Renal cortex interstitium (tissue), 11 donors: Measurements from ENCODE around the gene SLC9A2. TPM values are rescaled to one million over a fixed set of nuclear protein-coding genes. Genes with fewer than 3 reads are reported as not detected.

Source experiments
- DNase-seq, 11 donors: peaks; one replicate each; pipeline ENCODE4 v3.0.0-alpha.2; 2013; ENCODE audit warnings: low read depth in 9 of 11, low spot score in 4 of 11; ENCODE audit errors: extremely low read depth in 1 of 11
- polyA plus RNA-seq, 3 donors: library from polyadenylated mRNA; unstranded; fragments of 120-200 nt; gene quantifications; one replicate each; pipeline ENCODE4 v1.2.1, GENCODE V29; 2013; ENCODE audit not compliant: insufficient read length in 3 of 3

Gene SLC9A2
- polyA plus RNA-seq, 3 donors, result 4.6 to 7.5 (median 4.7) TPM

- DNase-seq, result peak in 1 of 11 donors; percentile 14
Observed at GRCh38 chr2:102708847-102709559, 89.7 kb downstream of the SLC9A2 start.

DNA sequence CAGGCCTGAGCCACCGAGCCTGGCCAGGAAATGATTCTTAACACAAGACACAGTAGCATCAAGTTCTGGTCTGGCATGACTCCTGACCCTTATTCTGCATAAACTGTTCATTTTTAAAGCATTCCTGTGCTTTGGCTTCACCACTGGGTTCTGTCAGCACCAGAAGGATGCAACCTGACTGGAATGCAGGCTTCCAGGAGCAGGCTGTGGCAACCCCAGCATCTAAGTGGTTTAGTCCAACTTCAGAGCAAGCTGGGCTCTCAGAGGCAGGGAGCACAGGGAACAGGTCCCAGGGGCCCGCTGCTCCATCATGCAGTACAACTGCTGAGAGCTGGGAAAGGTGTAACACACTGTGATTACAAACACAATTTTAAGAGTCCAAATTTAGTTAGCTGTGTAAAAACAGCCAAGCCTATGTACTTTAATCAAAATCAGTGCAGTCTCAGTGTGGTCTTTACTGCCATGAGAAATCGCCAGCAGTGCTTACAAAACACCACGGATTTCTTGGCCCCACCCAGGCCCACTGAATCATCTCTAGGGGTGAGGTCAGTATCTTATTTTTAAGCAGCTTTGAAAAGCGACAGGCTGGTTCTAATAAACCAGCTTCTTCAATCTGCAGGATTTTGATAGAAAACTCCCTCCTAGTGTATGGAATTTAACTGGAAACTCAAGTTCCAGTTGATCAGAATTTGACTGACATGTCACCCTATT is 98.1 kb downstream of the SLC9A2 start:
- no peak for DNase-seq

- no peak for DNase-seq
Observed at GRCh38 chr2:102718387-102719316, 99.3 kb downstream of the SLC9A2 start.

GRCh38 chr2:102724016-102724490 is 104.7 kb downstream of the SLC9A2 start:
- no peak for DNase-seq

DNA sequence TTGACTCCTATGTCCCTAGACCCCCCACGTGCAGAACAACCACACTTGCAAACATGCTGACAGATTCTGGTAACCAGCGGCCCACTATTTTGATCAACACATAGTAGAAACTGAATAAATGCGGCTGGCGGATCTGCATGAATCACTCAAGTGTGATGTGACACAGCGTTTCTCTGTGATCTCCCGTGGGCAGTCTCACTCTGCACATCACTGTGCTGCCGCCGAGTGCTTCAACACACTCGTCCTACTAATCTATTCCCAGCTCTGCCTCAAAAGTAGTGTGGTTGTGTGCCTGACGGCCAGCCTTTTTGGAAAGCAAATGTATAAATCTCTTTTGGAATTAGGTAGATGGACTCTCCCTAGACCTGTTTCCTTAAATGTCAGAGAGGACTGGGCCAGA is 105.2 kb downstream of the SLC9A2 start:
- DNase-seq, result no peak

DNA sequence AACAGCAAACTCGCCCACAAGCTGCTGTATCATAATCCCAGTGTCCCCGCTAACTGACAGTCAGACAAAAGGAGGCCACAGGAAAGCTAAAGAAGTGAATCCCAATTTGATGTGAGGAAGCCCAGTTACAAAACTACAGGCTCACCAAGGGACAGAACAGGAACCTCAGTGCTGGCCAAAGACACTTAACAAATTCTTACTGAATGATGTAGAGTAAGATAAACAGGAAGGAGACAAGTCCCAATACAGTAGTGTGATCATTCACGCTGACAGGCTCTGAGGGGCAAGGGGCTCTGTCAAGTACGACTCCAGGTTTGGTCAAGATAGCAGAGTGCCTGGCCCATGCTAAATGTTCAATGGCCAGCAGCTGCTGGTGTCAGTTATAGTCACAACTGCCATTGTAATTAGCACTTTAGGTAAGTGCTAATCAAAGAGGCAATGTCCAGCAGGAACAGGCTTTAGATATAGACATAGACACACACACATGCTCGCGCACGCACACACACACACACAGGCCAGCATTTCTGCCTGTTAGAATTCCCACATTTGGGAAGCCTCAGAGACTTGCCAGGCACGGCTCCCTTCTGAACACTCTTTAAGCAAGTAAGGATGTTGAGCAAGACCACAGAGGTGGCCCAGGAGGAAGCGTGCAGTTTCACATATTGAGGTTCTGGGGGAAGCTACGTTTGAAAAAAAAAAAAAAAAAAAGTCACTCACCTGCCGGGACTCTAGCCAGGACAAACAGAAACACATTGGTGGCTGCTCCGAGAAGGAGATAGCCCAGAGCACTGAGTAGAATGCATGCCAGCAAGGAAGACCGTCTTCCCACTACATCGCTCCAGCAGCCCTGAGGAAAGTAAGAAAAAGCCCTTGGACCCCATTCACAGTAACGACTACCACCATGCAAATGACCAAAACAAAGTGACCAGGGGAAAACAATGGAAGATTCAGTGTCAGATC is 107.1 kb downstream of the SLC9A2 start:
- DNase-seq, result no peak

DNA sequence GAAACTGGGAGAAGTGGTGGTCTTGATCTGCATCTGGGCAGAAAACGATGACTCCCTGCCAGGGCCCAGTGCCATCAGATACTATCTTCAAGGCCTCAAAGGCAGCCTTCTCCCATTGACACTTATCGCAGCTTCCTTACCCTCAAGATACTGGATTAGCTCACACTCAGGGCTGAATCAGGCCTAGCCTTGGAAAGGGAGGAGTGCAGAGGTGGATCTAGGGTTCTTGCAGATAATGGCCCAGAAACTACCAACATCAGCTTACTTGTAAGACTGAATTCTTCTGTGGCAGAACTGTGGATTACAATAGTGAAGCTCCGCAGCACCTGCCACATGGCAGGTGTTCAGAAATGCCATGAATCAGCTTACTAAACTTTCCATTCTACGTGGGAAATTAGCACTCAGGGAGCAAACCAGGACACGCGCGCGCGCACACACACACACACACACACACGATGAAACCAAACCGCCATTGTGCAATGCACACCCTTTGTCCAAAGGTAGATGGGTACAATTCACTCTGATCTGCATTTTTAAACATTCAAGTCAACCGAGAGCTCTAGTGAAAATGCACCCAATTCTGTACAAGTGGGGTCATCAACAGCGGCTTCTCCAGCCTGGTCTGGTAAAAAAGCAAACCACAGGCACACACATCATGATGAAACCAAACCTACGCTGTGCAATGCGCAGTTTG is 116.2 kb downstream of the SLC9A2 start:
- peak in 3 of 11 donors; percentile 3 to 17 (median 11) for DNase-seq

DNA sequence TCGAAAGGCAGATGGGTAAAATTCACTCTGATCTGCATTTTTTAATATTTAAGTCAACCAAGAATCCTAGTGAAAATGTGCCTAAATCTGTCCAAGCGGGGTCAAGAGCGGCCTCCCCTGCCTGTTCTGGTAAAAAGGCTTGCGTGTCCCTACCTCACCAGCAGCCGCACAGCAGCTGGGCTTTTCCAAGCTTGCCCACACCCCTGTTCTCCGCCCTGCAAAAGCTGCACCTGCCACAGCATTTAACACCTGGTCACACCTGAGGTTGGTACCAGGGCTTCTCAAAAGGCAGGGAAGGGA is 116.7 kb downstream of the SLC9A2 start:
- DNase-seq, result peak in 2 of 11 donors; percentile 12 to 37

DNA sequence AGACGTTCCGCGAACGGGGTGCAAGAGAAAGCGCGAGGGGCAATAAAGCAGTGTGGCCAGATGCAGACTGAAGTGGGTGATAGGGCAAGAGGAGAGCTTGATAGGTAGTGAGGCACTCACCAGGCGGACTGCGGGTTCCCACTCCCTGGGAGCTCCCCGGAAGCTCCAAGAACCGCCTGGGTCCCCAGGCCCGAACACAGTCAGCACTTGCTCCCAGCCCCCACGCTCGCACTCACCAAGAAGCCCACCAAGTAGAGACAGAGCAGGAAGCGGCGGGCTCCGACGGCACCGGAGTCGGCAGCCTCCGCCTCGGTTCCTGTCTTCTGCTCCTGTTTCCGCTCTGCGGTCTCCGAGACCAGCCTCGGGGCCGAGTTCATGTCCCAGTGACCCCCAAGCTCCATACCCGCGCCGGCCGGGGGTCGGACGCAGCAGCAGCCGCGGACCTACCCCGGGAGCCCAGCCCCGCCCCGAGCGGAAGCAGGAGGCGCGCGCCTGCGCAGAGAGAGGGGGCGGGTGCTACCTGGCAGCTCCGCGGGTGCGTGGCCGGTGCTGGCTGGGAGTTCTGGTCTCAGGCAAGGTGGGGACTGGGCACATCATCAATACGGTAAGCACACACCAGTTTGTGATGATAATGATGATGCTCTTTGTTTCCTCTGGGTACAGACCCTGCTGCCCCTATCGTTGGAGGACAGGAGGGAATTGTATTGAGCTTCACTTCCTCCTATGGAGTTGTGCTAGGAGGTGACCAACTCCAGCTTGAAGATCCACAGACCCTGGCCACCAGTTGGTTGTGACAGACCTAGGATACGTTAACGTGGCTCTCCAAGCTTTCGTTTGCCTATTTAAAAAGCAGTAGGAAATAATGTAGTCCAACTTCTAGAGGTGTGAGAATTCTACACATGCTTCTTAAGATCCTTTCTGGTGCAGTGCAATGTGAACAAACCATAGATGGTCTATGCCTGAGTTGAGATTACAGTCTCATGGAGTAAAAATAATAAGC is 117.4 kb downstream of the SLC9A2 start:
- DNase-seq, result peak in 10 of 11 donors; percentile 44 to 75 (median 60)

GRCh38 chr2:102737431-102737830 is 118.1 kb downstream of the SLC9A2 start:
- peak in 1 of 11 donors; percentile 3 for DNase-seq

- DNase-seq, result no peak
Observed at GRCh38 chr2:102743259-102743658, 123.9 kb downstream of the SLC9A2 start.

DNA sequence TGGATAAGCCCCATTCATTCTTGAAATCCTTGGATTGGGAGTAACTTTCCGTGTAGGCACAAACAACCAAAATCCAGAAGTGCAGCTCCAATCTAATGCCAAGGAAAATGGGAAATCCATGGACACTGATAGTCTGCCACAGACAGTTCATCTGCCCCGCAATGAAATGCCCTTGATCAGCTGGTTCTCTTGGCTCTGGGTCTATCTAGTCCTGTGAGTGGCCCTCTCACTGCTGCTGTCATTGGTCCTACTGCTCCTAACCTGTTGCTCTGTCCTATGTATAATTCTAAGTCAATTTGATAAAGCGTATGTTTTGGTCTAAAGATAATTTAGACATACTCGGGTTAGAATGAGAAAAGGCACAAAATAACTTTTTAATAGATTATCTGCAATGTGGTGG is 128.8 kb downstream of the SLC9A2 start:
- DNase-seq, result no peak

- no peak for DNase-seq
Observed at GRCh38 chr2:102749938-102750337, 130.6 kb downstream of the SLC9A2 start.

GRCh38 chr2:102753563-102754159 is 134.3 kb downstream of the SLC9A2 start:
- peak in 2 of 11 donors; percentile 4 to 45 for DNase-seq

- DNase-seq, result no peak
Observed at GRCh38 chr2:102754456-102755145, 135.2 kb downstream of the SLC9A2 start.

- DNase-seq, result no peak
Observed at GRCh38 chr2:102755284-102755683, 135.9 kb downstream of the SLC9A2 start.
